IMR-90 (cell line): ENCODE measurements around the gene PDE6B. TPM values are rescaled to one million over a fixed set of nuclear protein-coding genes. Genes with fewer than 3 reads are reported as not detected.

Experiments
- ATAC-seq: fragments of 200-7000 bp; cut with Tn5 transposase; 2 replicates; pipeline ENCODE4 v1.9.1; 2020; ENCODE audit warnings: low read depth, mild to moderate bottlenecking, moderate library complexity
- BruUV-seq: library from RNA; stranded (reverse); fragments of 400-500 nt; replicated peaks from 2 replicates; lab custom pipeline; 2021; lab: Mats Ljungman, UMichigan
- CTCF ChIA-PET: fragments of 300-600 bp; formaldehyde crosslinking; extraction: SDS; loops from one replicate; lab custom pipeline; 2021; ENCODE audit warnings: antibody characterized with exemption; lab: Yijun Ruan, JAX
- POLR2A ChIA-PET: fragments of 300-600 bp; sonication (Branson Sonifier 250); formaldehyde crosslinking; loops from one replicate; lab custom pipeline; 2022; ENCODE audit warnings: antibody characterized with exemption; ENCODE audit not compliant: unreplicated experiment; lab: Charles Lee
- DNase-seq: peaks from one replicate; pipeline ENCODE4 v3.0.0; 2013
- H2AFZ ChIP-seq: replicated peaks from 2 replicates; pipeline ENCODE3; 2013; ENCODE audit warnings: low read length, mild to moderate bottlenecking; ENCODE audit not compliant: poor library complexity
- H2AK5ac ChIP-seq: 2 replicates; pipeline ENCODE4 v1.6.1; 2013; ENCODE audit warnings: low read depth, low read length, inconsistent platforms
- H2AK9ac ChIP-seq: replicated peaks from 2 replicates; pipeline ENCODE3; 2013; ENCODE audit warnings: mild to moderate bottlenecking, low read depth, low read length, moderate library complexity; ENCODE audit not compliant: poor library complexity
- H2BK120ac ChIP-seq: 2 replicates; pipeline ENCODE4 v1.6.1; 2013; ENCODE audit warnings: low read depth, low read length, inconsistent platforms
- H2BK15ac ChIP-seq: 3 replicates; pipeline ENCODE4 v1.6.1; 2013; ENCODE audit warnings: low read depth, low read length, inconsistent platforms
- H2BK20ac ChIP-seq: 2 replicates; pipeline ENCODE4 v1.6.1; 2013; ENCODE audit warnings: low read depth, mild to moderate bottlenecking, inconsistent platforms, low read length, moderate library complexity
- H2BK5ac ChIP-seq: 2 replicates; pipeline ENCODE4 v1.6.1; 2013; ENCODE audit warnings: mild to moderate bottlenecking, low read depth, low read length, inconsistent platforms; ENCODE audit not compliant: poor library complexity, severe bottlenecking
- H3K14ac ChIP-seq: replicated peaks from 2 replicates; pipeline ENCODE4 v1.6.1; 2013; ENCODE audit warnings: low read depth, low read length, inconsistent platforms
- H3K18ac ChIP-seq: 2 replicates; pipeline ENCODE4 v1.6.1; 2013; ENCODE audit warnings: low read depth, low read length, control low read depth
- H3K23ac ChIP-seq: 2 replicates; pipeline ENCODE4 v1.6.1; 2013; ENCODE audit warnings: low read depth, low read length, inconsistent platforms
- H3K27ac ChIP-seq: 2 replicates; pipeline ENCODE4 v1.5.1; 2013; ENCODE audit warnings: mild to moderate bottlenecking, control low read depth, low read length; ENCODE audit not compliant: insufficient read depth
- H3K27me3 ChIP-seq: 2 replicates; pipeline ENCODE4 v1.6.1; 2013; ENCODE audit warnings: low read length; ENCODE audit not compliant: control insufficient read depth, insufficient read depth
- H3K36me3 ChIP-seq: 2 replicates; pipeline ENCODE4 v1.6.1; 2013; ENCODE audit warnings: low read length, mixed read lengths; ENCODE audit not compliant: control insufficient read depth, insufficient read depth
- H3K4ac ChIP-seq: 2 replicates; pipeline ENCODE4 v1.6.1; 2013; ENCODE audit warnings: low read depth, low read length, inconsistent platforms
- H3K4me1 ChIP-seq: 2 replicates; pipeline ENCODE4 v1.6.1; 2013; ENCODE audit warnings: low read length, mixed read lengths; ENCODE audit not compliant: control insufficient read depth, insufficient read depth
- H3K4me2 ChIP-seq: 2 replicates; pipeline ENCODE4 v1.6.1; 2013; ENCODE audit warnings: low read depth, mild to moderate bottlenecking, control low read depth, low read length, moderate library complexity
- H3K4me3 ChIP-seq: 2 replicates; pipeline ENCODE4 v1.5.1; 2013; ENCODE audit warnings: low read depth, mild to moderate bottlenecking, control low read depth, low read length, moderate library complexity; ENCODE audit not compliant: insufficient read depth
- H3K56ac ChIP-seq: 2 replicates; pipeline ENCODE4 v1.6.1; 2013; ENCODE audit warnings: low read length, inconsistent platforms; ENCODE audit not compliant: insufficient read depth; ENCODE audit errors: extremely low read depth
- H3K79me1 ChIP-seq, 2 experiments: 2 replicates each; pipeline ENCODE4 v1.6.1; 2013; ENCODE audit warnings: low read length in 2 of 2, inconsistent platforms in 1 of 2, low read depth in 1 of 2
- H3K9ac ChIP-seq: 2 replicates; pipeline ENCODE4 v1.6.1; 2013; ENCODE audit warnings: low read depth, low read length, control low read depth
- H3K9me1 ChIP-seq: 2 replicates; pipeline ENCODE4 v1.6.1; 2013; ENCODE audit warnings: low read length, inconsistent platforms; ENCODE audit not compliant: insufficient read depth
- H3K9me3 ChIP-seq: 2 replicates; pipeline ENCODE4 v1.6.1; 2013; ENCODE audit warnings: low read length; ENCODE audit not compliant: control insufficient read depth, insufficient read depth
- H4K20me1 ChIP-seq: 2 replicates; pipeline ENCODE4 v1.6.1; 2013; ENCODE audit warnings: low read length, inconsistent platforms; ENCODE audit not compliant: insufficient read depth
- H4K5ac ChIP-seq: 2 replicates; pipeline ENCODE4 v1.6.1; 2013; ENCODE audit warnings: mild to moderate bottlenecking, low read depth, low read length, control low read depth
- H4K8ac ChIP-seq, 2 experiments: 2 replicates each; pipeline ENCODE4 v1.6.1; 2013; ENCODE audit warnings: low read depth in 2 of 2, low read length in 2 of 2, control low read depth in 1 of 2, inconsistent platforms in 1 of 2
- H4K91ac ChIP-seq: 2 replicates; pipeline ENCODE4 v1.6.1; 2013; ENCODE audit warnings: low read depth, low read length, inconsistent platforms; ENCODE audit not compliant: insufficient read depth
- BHLHE40 ChIP-seq: fragments of 150-350 bp; IDR thresholded peaks from 2 replicates; pipeline ENCODE4 v1.6.1; 2016; ENCODE audit warnings: mild to moderate bottlenecking, low read depth, low read length
- CEBPB ChIP-seq: IDR thresholded peaks from 2 replicates; pipeline ENCODE4 v1.6.1; 2012; ENCODE audit warnings: low read depth, low read length, improper control_type of control experiment
- CHD1 ChIP-seq: IDR thresholded peaks from 2 replicates; pipeline ENCODE4 v1.6.1; 2012; ENCODE audit warnings: low read depth, low read length, improper control_type of control experiment
- FOS ChIP-seq: fragments of 150-350 bp; IDR thresholded peaks from 2 replicates; pipeline ENCODE4 v1.6.1; 2016; ENCODE audit warnings: low read depth, low read length
- MAZ ChIP-seq: IDR thresholded peaks from 2 replicates; pipeline ENCODE4 v1.6.1; 2012; ENCODE audit warnings: low read depth, mild to moderate bottlenecking, low read length, improper control_type of control experiment, moderate library complexity, borderline replicate concordance
- MXI1 ChIP-seq: IDR thresholded peaks from 2 replicates; pipeline ENCODE4 v1.6.1; 2012; ENCODE audit warnings: low read depth, mild to moderate bottlenecking, low read length, moderate library complexity, borderline replicate concordance
- POLR2A ChIP-seq: IDR thresholded peaks from 2 replicates; pipeline ENCODE4 v1.6.1; 2012; ENCODE audit warnings: mild to moderate bottlenecking, low read depth, low read length
- RCOR1 ChIP-seq: IDR thresholded peaks from 2 replicates; pipeline ENCODE4 v1.6.1; 2012; ENCODE audit warnings: mild to moderate bottlenecking, low read length, improper control_type of control experiment; ENCODE audit not compliant: insufficient replicate concordance
- RFX5 ChIP-seq: IDR thresholded peaks from 2 replicates; pipeline ENCODE4 v1.8.0; 2012; ENCODE audit warnings: low read depth, mild to moderate bottlenecking, low read length, moderate library complexity
- USF2 ChIP-seq: fragments of 150-350 bp; IDR thresholded peaks from 2 replicates; pipeline ENCODE4 v1.6.1; 2017; ENCODE audit warnings: mild to moderate bottlenecking, antibody characterized with exemption, low read length, low read depth
- WGBS, 2 experiments: methylation state at CpG; one replicate each; pipeline versions ENCODE4 v1.1.5 to v1.1.7; 2013; ENCODE audit warnings: missing lambda C conversion rate in 2 of 2; ENCODE audit not compliant: insufficient read length in 1 of 2; ENCODE audit errors: extremely low coverage in 2 of 2; 5-methylcytosine and 5-hydroxymethylcytosine counted together
- dilution Hi-C: fragments of 300-500 bp; cut with HindIII; formaldehyde crosslinking; loops from one replicate; pipeline ENCODE4 v1.14.3; 2018; ENCODE audit warnings: low sequenced_read_pairs; ENCODE audit not compliant: unreplicated experiment
- in situ Hi-C: fragments of 300-500 bp; cut with MboI; formaldehyde crosslinking; loops from 3 replicates; pipeline ENCODE4 v1.14.3; 2019; ENCODE audit warnings: low sequenced_read_pairs, inconsistent platforms, mixed read lengths
- intact Hi-C: fragments of 100-400 bp; cut with micrococcal nuclease; formaldehyde crosslinking; loops from 2 replicates; pipeline ENCODE4 v1.10.0; 2022
- polyA plus RNA-seq, 3 experiments: library from polyadenylated mRNA; depleted of rRNA; stranded (reverse); fragments of >200 nt; gene quantifications; 2 replicates each; pipeline ENCODE4 v1.2.3, GENCODE V29; 2012; ENCODE audit warnings: low replicate concordance in 1 of 3
- total RNA-seq: library from RNA; depleted of rRNA; stranded (reverse); fragments of >200 nt; gene quantifications from 2 replicates; pipeline ENCODE4 v1.2.3, GENCODE V29; 2012
- TF ChIP-seq, protein P1 (sequence below): conservative IDR thresholded peaks from 2 replicates; pipeline ENCODE4 v1.5.1; 2012; ENCODE audit warnings: mild to moderate bottlenecking, low read depth, low read length, improper control_type of control experiment
- TF ChIP-seq, protein P2 (sequence below): fragments of 150-350 bp; IDR thresholded peaks from 2 replicates; pipeline ENCODE4 v1.6.1; 2016; ENCODE audit warnings: low read depth, mild to moderate bottlenecking, low read length, moderate library complexity, borderline replicate concordance

The PDE6B gene
- total and polyA plus RNA-seq, 2 of the 4 experiments (the other 2 are of a cell fraction): under 0.01 TPM; not detected in 1

GRCh38 chr4:632926-633325, 7.6 kb downstream of the PDE6B start:
- no peaks in the 10 kb centered on the region for H3K4me1 ChIP-seq
- no peak overlapping the region for H3K18ac ChIP-seq
- intact Hi-C loops (no loop called here), dilution Hi-C loops (no loop called here), in situ Hi-C loops (no loop called here)
- H2BK15ac ChIP-seq: no peak overlapping the region
- H3K4ac ChIP-seq: no peak overlapping the region
- H3K4me3 ChIP-seq: no peak overlapping the region
- H3K23ac ChIP-seq: no peak overlapping the region
- H3K27ac ChIP-seq: no peak overlapping the region
- H3K9ac ChIP-seq: no peak overlapping the region
- ATAC-seq (no peak), DNase-seq (no peak)
- no peaks in the 10 kb centered on the region for H3K27me3 ChIP-seq
- H2BK5ac ChIP-seq: no peak overlapping the region
- H3K36me3 ChIP-seq: no peaks in the 10 kb centered on the region
- H2BK120ac ChIP-seq: no peak overlapping the region
- ChIA-PET POLR2A (no interaction called here), CTCF (no interaction called here)
- H2BK20ac ChIP-seq: no peak overlapping the region
- H2AK5ac ChIP-seq: no peak overlapping the region
- H3K56ac ChIP-seq: no peak overlapping the region
- H4K91ac ChIP-seq: no peak overlapping the region
- H3K79me1 ChIP-seq: no peaks in the 10 kb centered on the region
- no peak overlapping the region for H3K4me2 ChIP-seq
- no peak overlapping the region for H3K14ac ChIP-seq
- H4K5ac ChIP-seq: no peak overlapping the region
- no peak overlapping the region for H2AK9ac ChIP-seq
- H2AFZ ChIP-seq: no peak overlapping the region
- H3K9me1 ChIP-seq: no peaks in the 10 kb centered on the region
- H3K9me3 ChIP-seq: peaks cover 28% of the 10 kb centered on the region
- WGBS, 2 experiments: 83% methylated on average over 1 of the region's 6 CpGs; no CpG with 5 or more reads in 1 of the 2 experiments
- BruUV-seq: no TSS peak
- no peak overlapping the region for H4K8ac ChIP-seq
- H4K20me1 ChIP-seq: no peaks in the 10 kb centered on the region
- TF ChIP-seq, protein P1, sequence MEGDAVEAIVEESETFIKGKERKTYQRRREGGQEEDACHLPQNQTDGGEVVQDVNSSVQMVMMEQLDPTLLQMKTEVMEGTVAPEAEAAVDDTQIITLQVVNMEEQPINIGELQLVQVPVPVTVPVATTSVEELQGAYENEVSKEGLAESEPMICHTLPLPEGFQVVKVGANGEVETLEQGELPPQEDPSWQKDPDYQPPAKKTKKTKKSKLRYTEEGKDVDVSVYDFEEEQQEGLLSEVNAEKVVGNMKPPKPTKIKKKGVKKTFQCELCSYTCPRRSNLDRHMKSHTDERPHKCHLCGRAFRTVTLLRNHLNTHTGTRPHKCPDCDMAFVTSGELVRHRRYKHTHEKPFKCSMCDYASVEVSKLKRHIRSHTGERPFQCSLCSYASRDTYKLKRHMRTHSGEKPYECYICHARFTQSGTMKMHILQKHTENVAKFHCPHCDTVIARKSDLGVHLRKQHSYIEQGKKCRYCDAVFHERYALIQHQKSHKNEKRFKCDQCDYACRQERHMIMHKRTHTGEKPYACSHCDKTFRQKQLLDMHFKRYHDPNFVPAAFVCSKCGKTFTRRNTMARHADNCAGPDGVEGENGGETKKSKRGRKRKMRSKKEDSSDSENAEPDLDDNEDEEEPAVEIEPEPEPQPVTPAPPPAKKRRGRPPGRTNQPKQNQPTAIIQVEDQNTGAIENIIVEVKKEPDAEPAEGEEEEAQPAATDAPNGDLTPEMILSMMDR: no peak
- TF ChIP-seq CEBPB: no peak
- TF ChIP-seq BHLHE40: no peak
- TF ChIP-seq RFX5: no peak
- no peak for TF ChIP-seq FOS
- TF ChIP-seq RCOR1: no peak
- TF ChIP-seq, protein P2, sequence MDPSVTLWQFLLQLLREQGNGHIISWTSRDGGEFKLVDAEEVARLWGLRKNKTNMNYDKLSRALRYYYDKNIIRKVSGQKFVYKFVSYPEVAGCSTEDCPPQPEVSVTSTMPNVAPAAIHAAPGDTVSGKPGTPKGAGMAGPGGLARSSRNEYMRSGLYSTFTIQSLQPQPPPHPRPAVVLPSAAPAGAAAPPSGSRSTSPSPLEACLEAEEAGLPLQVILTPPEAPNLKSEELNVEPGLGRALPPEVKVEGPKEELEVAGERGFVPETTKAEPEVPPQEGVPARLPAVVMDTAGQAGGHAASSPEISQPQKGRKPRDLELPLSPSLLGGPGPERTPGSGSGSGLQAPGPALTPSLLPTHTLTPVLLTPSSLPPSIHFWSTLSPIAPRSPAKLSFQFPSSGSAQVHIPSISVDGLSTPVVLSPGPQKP: no peak
- TF ChIP-seq POLR2A: no peak
- no peak for TF ChIP-seq MXI1
- no peak for TF ChIP-seq CHD1
- no peak for TF ChIP-seq USF2
- no peak for TF ChIP-seq MAZ
